Measurements from ENCODE around the gene CGB2.
"Not testable (repeated sequence)": the region's sequence is repeated elsewhere in the genome, so short reads cannot be mapped to it uniquely, and the experiment has no call there.

Gene CGB2

DNA sequence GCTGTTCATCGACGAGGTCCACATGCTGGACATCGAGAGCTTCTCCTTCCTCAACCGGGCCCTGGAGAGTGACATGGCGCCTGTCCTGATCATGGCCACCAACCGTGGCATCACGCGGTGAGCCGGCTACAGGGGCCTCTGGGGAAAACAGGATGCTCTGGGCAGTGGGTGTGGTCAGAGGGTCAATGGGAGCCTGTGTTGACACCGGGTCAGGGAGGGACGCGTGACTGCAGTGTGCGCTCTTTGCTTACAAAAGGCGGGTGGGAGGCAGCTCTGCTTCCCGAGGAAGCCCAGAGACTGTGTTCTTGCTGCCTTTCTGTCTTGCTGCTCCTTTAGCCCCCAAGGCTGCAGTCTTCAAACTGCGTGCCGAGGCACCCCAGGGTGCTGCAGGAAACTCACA, 20.5 kb upstream of the CGB2 start:
- DNase-seq, result no peak

- DNase-seq, result no peak
Observed at GRCh38 chr19:49014123-49014869, 17.4 kb upstream of the CGB2 start.

DNA sequence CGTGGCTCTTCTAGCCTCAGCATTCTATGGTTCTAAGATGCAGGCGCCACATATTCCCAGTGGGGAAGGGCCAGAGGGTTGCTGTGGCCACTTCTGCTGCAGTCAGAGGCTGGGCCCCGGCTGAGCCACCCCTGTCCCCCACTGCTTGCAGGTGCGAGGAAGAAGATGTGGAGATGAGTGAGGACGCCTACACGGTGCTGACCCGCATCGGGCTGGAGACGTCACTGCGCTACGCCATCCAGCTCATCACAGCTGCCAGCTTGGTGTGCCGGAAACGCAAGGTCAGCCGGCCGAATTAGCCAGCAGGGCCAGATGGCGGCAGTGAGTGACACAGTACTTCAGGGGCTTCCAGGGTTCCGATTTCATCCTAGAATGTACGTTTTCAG, 16.8 kb upstream of the CGB2 start:
- no peak for DNase-seq

DNA sequence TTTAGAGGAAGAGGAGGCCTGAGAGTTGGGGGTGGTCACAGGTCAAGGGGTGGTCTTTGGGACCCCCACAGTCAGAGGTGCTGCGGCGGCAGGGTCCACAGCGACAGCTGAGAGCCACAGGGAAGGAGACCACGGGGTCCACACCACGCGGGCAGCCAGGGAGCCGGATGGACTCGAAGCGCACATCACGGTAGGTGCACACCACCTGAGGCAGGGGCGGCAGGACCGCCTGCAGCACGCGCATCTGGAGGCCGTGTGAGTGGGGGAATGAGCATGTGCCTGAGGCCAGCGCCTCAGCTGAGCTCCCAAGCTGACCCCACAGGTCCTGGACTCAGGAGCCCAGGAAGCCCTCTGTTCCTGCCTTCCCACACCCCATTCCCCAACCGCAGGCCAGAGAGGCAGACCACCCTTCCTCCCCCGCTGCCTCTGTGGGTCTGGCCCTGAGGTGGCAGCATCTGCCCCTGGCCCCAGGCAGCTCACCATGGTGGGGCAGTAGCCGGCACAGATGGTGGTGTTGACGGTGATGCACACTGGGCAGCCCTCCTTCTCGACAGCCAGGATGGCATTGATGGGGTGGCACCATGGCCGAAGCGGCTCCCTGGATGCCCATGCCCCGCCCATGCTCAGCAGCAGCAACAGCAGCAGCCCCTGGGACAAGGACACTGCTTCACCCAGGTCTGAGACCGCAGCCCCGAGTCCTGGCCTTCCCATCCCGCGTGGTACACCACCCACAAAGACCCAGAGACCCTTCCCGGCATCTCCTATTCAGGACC, 15.4 kb upstream of the CGB2 start:
- DNase-seq, result no peak

- no peak for DNase-seq
Observed at GRCh38 chr19:49017041-49017665, 14.5 kb upstream of the CGB2 start, which contains the start of gene LHB. Gene LHB (minus strand): TSS chr19:49017091. CDS start chr19:49017081, 10 bp downstream.

DNA sequence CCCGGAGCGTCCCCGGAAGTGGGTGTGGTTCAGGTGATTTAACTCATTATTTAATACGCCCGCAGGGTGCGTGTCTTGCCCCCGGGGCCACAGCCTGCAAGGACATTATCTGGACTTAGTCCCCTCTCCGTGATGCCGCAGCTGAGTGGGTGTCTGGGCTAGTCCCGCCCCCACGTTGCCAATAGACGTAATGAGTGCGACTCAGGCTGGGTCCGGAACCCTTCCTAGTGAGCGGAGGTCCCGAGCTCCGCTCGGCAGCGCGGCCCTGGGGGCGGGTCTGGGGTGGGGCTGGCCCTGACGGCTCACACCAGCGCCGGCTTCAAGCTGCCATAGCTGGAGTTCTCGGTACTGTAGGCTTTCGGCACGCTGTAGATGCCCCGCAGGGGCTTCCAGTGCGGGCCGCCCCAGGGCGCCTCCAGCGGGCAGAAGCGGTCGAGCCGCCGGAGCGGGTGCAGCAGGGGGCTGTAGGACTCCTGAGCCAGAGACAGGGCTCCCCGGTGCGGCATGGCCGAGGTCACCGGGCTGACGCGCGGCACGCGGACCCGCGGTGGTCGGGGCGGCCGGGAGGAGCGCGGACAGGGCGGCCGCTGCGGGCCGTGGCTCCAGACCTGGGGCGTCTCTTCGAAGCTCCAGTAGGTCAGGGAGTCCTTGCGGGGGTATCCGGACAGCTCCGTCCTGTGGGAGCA, 13.9 kb upstream of the CGB2 start:
- DNase-seq, result peak; percentile 62 to 69

- DNase-seq, result peak in 1 of 2 experiments; percentile 27
Observed at GRCh38 chr19:49018388-49019241, 13.1 kb upstream of the CGB2 start.

- peak; percentile 68 to 74 for DNase-seq
Observed at GRCh38 chr19:49019242-49019932, 12.3 kb upstream of the CGB2 start.

DNA sequence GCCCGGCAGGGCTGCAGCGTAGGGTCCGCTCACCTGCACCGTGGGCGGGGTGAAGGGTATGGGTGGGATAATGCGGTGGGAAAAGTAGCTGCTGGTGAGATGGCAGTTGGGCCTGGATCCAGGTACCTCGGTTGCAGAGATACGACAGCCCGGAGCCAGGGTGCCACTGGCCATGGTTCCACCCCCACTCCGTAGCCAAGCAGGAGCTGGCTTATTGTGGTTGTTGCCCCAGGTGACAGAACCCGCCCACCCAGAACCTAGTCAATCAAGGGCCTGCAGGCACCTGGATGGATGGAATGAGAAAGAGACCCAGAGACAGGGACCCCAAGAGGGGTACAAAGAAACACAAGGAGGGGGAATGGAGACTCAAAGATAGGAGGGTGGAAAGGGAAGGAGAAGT, 11.3 kb upstream of the CGB2 start:
- no peak for DNase-seq

DNA sequence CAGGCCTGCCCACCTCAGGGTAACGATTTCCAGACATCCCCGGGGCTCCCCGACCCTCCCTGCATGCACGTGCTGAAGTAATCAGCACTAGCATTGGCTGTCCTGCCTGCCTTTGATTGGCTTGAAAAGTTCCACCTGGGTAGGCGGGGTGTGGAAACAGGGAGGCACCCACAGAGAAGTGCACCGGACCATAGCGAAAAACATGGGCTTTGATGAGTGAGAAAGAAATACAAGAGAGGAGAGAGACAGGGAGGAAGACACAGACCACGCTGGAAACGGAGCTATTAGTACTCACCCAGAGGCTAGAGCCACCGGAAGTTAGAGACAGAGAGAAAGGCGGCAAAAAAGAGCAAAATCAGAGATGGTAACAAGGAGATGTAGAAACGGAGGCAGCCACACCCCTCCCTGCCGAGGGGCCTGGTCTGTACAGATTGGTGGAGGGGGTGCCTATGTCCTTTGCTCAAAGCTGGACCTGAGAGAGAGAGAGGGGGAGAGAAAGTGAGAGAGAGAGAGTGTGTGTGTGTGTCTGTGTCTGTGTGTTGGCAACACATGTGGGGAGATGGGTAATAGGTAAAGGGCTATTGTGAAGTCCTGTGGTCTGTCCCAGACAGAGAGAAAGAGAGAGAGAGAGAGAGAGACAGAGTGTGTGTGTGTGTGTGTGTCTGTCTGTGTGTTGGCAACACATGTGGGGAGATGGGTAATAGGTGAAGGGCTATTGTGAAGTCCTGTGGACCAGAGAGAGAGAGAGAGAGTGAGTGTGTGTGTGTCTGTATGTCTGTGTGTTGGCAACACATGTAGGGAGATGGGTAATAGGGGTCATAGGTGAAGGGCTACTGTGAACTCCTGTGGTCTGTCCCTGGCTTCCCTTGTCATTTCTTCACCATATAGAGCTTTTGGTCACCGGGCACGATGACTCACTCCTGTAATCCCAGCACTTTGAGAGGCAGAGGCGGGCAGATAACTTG, 10.5 kb upstream of the CGB2 start:
- DNase-seq, result peak in 1 of 2 experiments; percentile 27

DNA sequence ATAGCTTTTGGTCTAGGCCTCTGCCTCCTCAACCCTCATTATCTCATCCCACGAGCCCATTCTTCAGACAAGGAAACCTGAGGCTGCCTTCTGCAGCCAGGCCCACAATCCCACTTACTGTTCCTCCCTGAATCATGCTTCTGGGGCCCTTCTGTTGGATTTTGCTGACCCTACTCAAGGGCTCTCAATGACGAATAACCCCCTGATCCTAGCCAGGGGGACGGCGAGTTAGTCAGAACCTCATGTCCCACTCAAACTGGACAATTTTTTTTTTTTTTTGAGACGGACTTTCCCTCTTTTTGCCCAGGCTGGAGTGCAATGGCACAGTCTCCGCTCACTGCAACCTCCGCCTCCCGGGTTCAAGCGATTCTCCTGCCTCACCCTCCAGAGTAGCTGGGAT, 9.6 kb upstream of the CGB2 start:
- DNase-seq, result no peak

DNA sequence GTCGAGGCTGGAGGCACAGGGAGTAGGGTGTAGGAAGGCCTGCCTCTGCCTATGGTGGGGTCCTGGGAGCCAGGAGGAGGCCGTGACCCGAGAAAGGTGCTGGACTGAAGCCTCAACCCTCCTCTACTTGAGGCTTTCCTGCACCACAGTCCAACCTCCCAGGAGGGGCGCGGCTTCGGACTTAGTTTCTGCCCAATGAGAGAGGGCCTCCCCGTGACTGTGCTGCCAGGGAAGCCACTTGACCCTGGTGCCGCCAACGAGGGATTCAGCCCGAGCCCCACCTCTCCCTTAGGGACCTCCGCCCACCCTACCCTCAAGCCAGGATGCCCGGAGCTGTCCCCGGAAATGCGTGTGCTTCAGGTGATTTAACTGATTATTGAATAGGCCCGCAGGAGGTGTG, 7.5 kb upstream of the CGB2 start, which contains the start of gene CGB3:
Gene CGB3 (minus strand): TSS at position 101 of the 400 bp plus-strand sequence. CDS start 362 bp downstream, outside the sequence.
- not testable (repeated sequence) for DNase-seq

DNA sequence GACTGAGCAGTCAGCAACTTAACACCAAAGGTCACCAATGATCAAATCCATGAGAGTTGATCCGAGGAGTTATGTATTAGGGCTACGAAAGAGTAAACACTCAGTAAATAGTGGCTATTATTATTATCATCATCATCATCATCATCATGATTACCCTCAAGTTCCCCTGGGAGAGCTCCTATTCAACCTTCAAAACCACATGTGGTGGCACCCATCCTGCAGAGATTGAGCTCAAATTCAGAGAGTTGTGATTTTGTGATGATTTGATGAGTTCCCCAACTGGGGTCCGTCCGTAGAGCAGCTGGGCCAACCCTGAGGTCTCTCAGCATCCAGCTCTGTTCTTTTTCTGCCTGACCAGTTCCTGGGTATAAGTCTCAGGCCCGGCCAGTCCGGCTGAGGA, 6.6 kb upstream of the CGB2 start:
- DNase-seq, result not testable (repeated sequence)

DNA sequence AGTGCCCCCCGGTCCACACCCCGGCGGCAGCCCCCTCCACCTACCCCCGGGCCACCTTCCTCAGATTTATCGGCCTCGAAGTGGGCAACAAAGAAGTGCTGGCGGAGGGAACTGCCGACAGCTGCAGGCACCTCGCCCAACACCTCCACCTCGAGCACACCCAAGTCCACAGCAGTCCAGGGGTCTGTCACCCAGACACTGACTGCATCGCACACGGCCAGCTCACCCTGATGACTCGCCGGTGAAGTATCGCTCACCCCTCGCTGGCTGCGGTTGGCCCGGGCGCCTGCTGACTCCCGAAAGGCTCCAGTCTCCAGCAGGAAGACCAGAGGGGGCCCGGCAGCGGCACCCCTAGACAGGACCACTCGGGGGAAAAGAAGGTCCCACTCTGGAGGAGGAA, 6.1 kb upstream of the CGB2 start:
- not testable (repeated sequence) for DNase-seq

GRCh38 chr19:49028686-49029085, 3.0 kb upstream of the CGB2 start:
- DNase-seq, result not testable (repeated sequence)

DNA sequence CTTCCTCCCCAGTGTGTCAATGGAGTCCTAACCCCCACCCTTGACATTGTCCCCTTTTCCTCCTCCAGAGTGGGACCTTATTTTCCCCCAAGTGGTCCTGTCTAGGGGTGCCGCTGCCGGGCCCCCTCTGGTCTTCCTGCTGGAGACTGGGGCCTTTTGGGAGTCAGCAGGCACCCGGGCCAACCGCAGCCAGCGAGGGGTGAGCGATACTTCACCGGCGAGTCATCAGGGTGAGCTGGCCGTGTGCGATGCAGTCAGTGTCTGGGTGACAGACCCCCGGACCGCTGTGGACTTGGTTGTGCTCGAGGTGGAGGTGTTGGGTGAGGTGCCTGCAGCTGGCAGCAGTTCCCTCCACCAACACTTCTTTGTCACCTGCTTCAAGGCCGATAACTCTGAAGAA, 1.9 kb upstream of the CGB2 start:
- not testable (repeated sequence) for DNase-seq

GRCh38 chr19:49030323-49030722, 1.4 kb upstream of the CGB2 start:
- DNase-seq, result not testable (repeated sequence)

DNA sequence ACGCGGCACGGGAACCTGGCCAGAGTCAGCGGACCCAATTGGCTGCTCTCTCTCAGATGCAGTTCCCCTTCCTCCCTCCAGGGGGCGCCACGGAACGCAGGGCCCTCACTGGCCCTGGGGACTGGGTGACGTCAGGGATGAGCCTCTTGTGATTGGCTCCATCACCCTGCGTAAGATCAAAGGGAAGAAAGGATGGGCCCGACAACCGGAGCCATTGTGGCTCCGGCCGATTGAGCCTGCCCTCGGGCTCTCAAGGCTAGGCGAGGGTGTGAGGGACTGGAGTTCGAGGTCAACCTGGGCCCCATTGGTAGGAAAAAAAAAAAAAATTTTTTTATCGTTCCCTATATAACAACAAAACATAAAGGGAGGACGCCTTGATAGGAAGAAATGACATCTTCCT, 5.1 kb downstream of the CGB2 start, which contains the start of gene CGB1:
Gene CGB1 (minus strand): TSS at position 81 of the 400 bp plus-strand sequence. CDS start 184 bp downstream, outside the sequence.
- DNase-seq, result peak; percentile 62 to 71

DNA sequence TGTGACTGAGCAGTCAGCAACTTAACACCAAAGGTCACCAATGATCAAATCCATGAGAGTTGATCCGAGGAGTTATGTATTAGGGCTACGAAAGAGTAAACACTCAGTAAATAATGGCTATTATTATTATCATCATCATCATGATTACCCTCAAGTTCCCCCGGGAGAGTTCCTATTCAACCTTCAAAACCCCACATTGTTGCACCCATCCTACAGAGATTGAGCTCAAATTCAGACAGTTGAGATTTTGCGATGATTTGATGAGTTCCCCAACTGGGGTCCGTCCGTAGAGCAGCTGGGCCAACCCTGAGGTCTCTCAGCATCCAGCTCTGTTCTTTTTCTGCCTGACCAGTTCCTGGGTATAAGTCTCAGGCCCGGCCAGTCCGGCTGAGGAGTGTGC, 6.4 kb downstream of the CGB2 start:
- not testable (repeated sequence) for DNase-seq

All from activated CD4-positive, alpha-beta T cell treated with anti-CD3 and anti-CD28 coated beads, Interleukin-2, amount 50 U/mL, for 48 hours (primary cell).